ENCODE measurements around the gene ADAM30. TPM values are rescaled to one million over a fixed set of nuclear protein-coding genes. Genes with fewer than 3 reads are reported as not detected.
A peak's percentile ranks its signal among the peaks of the same experiment; 100 is the strongest.

The ADAM30 gene
- total RNA-seq, 8 experiments from 2014 or later, result 0.05 to 0.43 (median 0.15) TPM; not detected in 3

- no peaks in the 10 kb centered on the region for H3K4me1 ChIP-seq (replicated peaks in 1 of 2)
- H3K27ac ChIP-seq, result no peak overlapping the region
- in situ Hi-C loops (cut with MboI; ENCODE audit: low pct_unique_long_range_greater_than_20kb in 2 of 9, low sequenced_read_pairs in 9 of 9, unreplicated experiment in 9 of 9), result no loop called here
- 50 to 100% (median 87%) methylated on average over 1 to 3 of the region's 3 CpGs for WGBS, 10 experiments
- no peak overlapping the region for H3K4me3 ChIP-seq
- ATAC-seq (replicated peaks in 6 of 8), result no peak
Measured at GRCh38 chr1:119898981-119899720, 2.8 kb upstream of the ADAM30 start.

- H3K4me3 ChIP-seq, result no peak overlapping the region
- peak in 2 of 8 experiments; percentile 27 to 47 for ATAC-seq (replicated peaks in 6 of 8)
- in situ Hi-C loops (cut with MboI; ENCODE audit: low pct_unique_long_range_greater_than_20kb in 2 of 9, low sequenced_read_pairs in 9 of 9, unreplicated experiment in 9 of 9), result no loop called here
- no peaks in the 10 kb centered on the region for H3K4me1 ChIP-seq (replicated peaks in 1 of 2)
- H3K27ac ChIP-seq, result no peak overlapping the region
- 0 to 80% (median 47%) methylated on average over 1 to 2 of the region's 2 CpGs; no CpG with 5 or more reads in 2 of the 10 experiments for WGBS, 10 experiments
Measured at GRCh38 chr1:119898530-119898929, 2.2 kb upstream of the ADAM30 start.

DNA sequence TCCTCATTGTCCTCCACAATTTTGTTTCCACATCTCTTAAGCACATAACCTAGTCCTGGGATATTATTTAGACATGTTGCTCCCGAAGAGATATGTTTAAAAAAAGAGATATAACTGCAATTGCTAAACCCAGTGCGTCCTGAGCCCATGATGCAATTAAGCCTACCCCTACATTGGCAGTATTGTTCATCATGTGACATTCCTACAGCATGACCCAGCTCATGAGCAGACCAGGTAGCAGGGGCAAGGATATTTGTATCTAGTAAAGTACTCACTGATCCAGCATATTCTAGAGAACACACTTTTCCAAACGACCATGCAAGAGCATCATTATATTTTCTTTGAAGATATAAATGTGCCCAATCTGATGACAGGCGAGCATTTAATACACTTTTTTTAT, 1.2 kb downstream of the ADAM30 start:
- in situ Hi-C loops (cut with MboI; ENCODE audit: low pct_unique_long_range_greater_than_20kb in 2 of 9, low sequenced_read_pairs in 9 of 9, unreplicated experiment in 9 of 9), result no loop called here
- H3K4me1 ChIP-seq (replicated peaks in 1 of 2), result no peaks in the 10 kb centered on the region
- H3K27ac ChIP-seq, result no peak overlapping the region
- H3K4me3 ChIP-seq, result no peak overlapping the region
- WGBS, 10 experiments, result 45 to 81% (median 61%) methylated on average over 2 to 4 of the region's 4 CpGs
- ATAC-seq (replicated peaks in 6 of 8), result no peak

- 53 to 92% (median 79%) methylated on average over 4 to 10 of the region's 10 CpGs for WGBS, 10 experiments
- ATAC-seq (replicated peaks in 6 of 8), result no peak
- H3K4me3 ChIP-seq, result no peak overlapping the region
- H3K27ac ChIP-seq, result no peak overlapping the region
- H3K4me1 ChIP-seq (replicated peaks in 1 of 2), result no peaks in the 10 kb centered on the region
- in situ Hi-C loops (cut with MboI; ENCODE audit: low pct_unique_long_range_greater_than_20kb in 2 of 9, low sequenced_read_pairs in 9 of 9, unreplicated experiment in 9 of 9), result no loop called here
Measured at GRCh38 chr1:119893827-119894700, 2.3 kb downstream of the ADAM30 start.

GRCh38 chr1:119893238-119893791, 3.0 kb downstream of the ADAM30 start:
- no peak overlapping the region for H3K27ac ChIP-seq
- H3K4me3 ChIP-seq, result no peak overlapping the region
- in situ Hi-C loops (cut with MboI; ENCODE audit: low pct_unique_long_range_greater_than_20kb in 2 of 9, low sequenced_read_pairs in 9 of 9, unreplicated experiment in 9 of 9), result no loop called here
- 14 to 96% (median 85%) methylated on average over 1 to 6 of the region's 6 CpGs for WGBS, 10 experiments
- no peak for ATAC-seq (replicated peaks in 6 of 8)
- H3K4me1 ChIP-seq (replicated peaks in 1 of 2), result no peaks in the 10 kb centered on the region

GRCh38 chr1:119891386-119891785, 4.9 kb downstream of the ADAM30 start:
- H3K27ac ChIP-seq, result no peak overlapping the region
- 14 to 100% (median 60%) methylated on average over 1 of the region's 1 CpG; no CpG with 5 or more reads in 3 of the 10 experiments for WGBS, 10 experiments
- in situ Hi-C loops (cut with MboI; ENCODE audit: low pct_unique_long_range_greater_than_20kb in 2 of 9, low sequenced_read_pairs in 9 of 9, unreplicated experiment in 9 of 9), result no loop called here
- H3K4me1 ChIP-seq (replicated peaks in 1 of 2), result no peaks in the 10 kb centered on the region
- no peak overlapping the region for H3K4me3 ChIP-seq
- peak in 1 of 8 experiments; percentile 28 for ATAC-seq (replicated peaks in 6 of 8)

GRCh38 chr1:119888476-119888875, 7.8 kb downstream of the ADAM30 start:
- ATAC-seq (replicated peaks in 6 of 8), result no peak
- in situ Hi-C loops (cut with MboI; ENCODE audit: low pct_unique_long_range_greater_than_20kb in 2 of 9, low sequenced_read_pairs in 9 of 9, unreplicated experiment in 9 of 9), result no loop called here
- H3K4me3 ChIP-seq, result no peak overlapping the region
- no peak overlapping the region for H3K27ac ChIP-seq
- no peaks in the 10 kb centered on the region for H3K4me1 ChIP-seq (replicated peaks in 1 of 2)

DNA sequence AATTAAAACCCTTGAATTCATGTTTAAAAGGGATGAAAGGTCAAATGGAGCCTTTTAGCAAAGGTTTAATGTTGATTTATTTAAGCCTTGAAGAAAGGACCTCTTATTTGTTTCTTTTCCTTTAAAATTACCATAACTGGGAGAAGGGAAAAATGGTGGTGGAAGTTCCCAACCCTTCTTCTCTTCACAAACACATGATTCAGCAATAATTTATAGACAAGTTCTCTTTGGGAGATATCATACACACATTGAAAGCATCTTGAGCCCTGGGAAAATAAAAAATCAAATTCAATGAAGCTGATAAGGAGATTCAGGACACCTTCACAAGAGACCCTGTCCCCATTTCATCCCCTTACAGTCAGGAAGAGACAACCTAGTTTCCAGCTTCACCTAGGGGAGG, 8.9 kb downstream of the ADAM30 start:
- in situ Hi-C loops (cut with MboI; ENCODE audit: low pct_unique_long_range_greater_than_20kb in 2 of 9, low sequenced_read_pairs in 9 of 9, unreplicated experiment in 9 of 9), result no loop called here
- no peak overlapping the region for H3K27ac ChIP-seq

DNA sequence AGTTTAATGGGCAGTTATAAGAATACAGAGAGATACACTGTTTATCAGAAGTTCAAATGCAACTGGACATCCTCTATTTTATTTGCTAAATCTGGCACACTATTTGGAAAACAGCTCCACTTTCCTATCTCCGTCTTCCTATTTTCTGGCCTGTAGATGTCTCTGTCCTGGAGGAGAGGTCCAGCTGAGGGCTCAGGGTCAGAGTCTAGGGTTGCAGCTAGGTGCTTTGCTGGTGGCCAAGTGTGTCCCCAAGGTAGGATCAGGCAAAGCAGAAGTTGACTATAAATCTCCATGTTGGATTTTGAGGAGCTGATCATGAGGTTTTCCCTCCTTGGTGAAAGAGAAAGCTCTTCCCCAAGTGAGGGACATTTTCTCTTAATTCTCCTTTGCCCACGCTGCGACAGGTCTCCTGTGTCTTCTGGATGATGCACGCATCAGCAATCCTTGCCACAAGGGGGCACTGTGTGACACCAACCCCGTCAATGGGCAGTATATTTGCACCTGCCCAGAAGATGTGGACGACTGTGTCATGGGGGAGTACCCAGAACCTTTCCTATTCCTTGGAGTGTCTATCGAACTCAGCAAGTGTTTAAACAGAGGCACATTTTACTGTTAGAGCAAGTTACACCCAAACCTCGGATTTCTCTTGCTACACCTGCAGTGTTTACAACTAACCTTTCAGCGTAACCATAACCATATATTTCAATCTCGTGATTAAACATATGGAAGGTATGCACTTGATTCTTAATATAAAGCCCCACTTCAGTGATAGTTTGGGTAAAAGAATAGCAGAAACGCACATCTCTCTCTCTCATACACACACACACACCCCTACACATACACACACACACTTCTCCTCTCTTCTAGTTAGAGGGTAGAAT, 10.2 kb downstream of the ADAM30 start:
- Histone ChIP-seq H3K4me3 (no peak overlapping the region), H3K27ac (no peak overlapping the region), H3K4me1 (replicated peaks in 1 of 2) (no peaks in the 10 kb centered on the region)
- peak in 2 of 8 experiments; percentile 14 to 80 for ATAC-seq (replicated peaks in 6 of 8)
- in situ Hi-C loops (cut with MboI; ENCODE audit: low pct_unique_long_range_greater_than_20kb in 2 of 9, low sequenced_read_pairs in 9 of 9, unreplicated experiment in 9 of 9), result no loop called here
- WGBS, 10 experiments, result 40 to 66% (median 60%) methylated on average over 2 to 11 of the region's 11 CpGs; no CpG with 5 or more reads in 2 of the 10 experiments

More for the DNA sequence above, 8.9 kb downstream of the ADAM30 start:
- no peak for ATAC-seq (replicated peaks in 6 of 8)
- Histone ChIP-seq H3K4me1 (replicated peaks in 1 of 2) (no peaks in the 10 kb centered on the region), H3K4me3 (no peak overlapping the region)

- peak in 2 of 8 experiments; percentile 26 to 51 for ATAC-seq (replicated peaks in 6 of 8)
- H3K4me3 ChIP-seq, result no peak overlapping the region
- H3K4me1 ChIP-seq (replicated peaks in 1 of 2), result peaks cover 0 to 4% of the 10 kb centered on the region in 2 donors
- in situ Hi-C loops (cut with MboI; ENCODE audit: low pct_unique_long_range_greater_than_20kb in 2 of 9, low sequenced_read_pairs in 9 of 9, unreplicated experiment in 9 of 9), result no loop called here
- WGBS, 10 experiments, result 0 to 94% (median 79%) methylated on average over 2 of the region's 2 CpGs; no CpG with 5 or more reads in 5 of the 10 experiments
- H3K27ac ChIP-seq, result no peak overlapping the region
Measured at GRCh38 chr1:119884711-119885110, 11.6 kb downstream of the ADAM30 start.

DNA sequence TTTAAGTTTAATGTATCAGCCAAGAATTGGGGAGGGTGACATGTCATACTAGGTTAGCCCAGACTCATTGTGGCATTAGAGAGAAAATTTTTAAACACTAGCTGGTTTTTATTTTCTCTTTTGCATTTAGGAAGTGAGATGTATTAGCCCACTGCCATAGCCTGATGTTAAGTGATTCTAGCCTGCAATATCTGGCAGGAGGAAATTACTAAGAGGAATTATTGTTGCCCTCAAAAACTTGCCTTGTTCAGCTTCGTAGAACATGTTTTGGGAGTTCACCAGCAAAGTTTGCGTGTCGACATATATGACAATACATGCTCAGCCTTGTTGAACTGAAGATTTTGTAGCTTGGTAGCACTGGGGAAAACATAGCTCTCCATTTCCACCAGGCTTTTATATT, 12.5 kb downstream of the ADAM30 start:
- Histone ChIP-seq H3K27ac (no peak overlapping the region), H3K4me1 (replicated peaks in 1 of 2) (peaks cover 0 to 4% of the 10 kb centered on the region in 2 donors), H3K4me3 (no peak overlapping the region)
- no peak for ATAC-seq (replicated peaks in 6 of 8)
- in situ Hi-C loops (cut with MboI; ENCODE audit: low pct_unique_long_range_greater_than_20kb in 2 of 9, low sequenced_read_pairs in 9 of 9, unreplicated experiment in 9 of 9), result no loop called here
- WGBS, 10 experiments, result 80 to 100% (median 97%) methylated on average over 1 to 3 of the region's 3 CpGs; no CpG with 5 or more reads in 1 of the 10 experiments

DNA sequence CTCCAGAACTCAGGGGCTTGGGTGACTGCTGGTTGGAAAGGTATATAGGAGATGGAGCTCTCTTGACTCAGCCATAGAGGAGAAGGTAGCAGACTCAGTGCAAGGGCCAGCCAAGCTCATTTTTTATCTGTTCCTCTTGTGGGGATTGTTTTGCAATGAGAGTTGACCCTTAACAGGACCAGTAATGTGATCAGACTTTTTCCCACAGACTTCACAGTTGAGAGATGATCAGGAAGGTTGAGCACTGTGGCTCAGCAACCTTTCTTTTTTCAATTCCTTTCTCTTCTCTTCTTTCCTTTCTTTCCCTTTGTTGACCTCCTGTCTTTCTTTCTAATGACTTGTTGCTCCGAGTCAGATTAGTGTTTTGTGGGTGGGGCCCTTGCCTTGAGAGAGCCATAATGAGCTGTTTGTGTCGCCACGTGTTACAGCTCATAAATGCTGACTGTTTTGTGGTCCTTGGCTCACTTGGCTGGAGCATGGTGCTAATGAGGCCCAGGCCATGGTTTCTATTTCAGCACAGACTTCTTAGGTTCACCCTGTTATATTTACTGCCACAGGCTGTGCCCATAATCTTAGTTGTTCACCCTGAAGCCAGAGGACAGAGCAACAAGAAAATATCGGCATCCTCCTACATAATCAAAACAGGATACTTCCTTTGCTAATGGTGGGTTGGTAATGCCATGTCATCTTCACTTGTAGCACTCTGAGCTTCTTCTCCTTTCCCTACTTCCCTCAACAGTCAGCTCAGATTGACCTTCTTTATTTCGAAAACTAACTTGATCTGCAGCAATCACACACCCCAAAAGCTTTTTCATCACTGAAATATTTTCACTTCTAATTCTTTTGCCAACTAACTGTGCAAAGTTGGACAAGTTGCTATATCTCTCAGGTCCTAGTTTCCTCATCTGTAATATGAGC, 13.9 kb downstream of the ADAM30 start:
- no peak overlapping the region for H3K27ac ChIP-seq
- ATAC-seq (replicated peaks in 6 of 8), result peak in 2 of 8 experiments; percentile 51 to 64
- H3K4me1 ChIP-seq (replicated peaks in 1 of 2), result peaks cover 0 to 4% of the 10 kb centered on the region in 2 donors
- in situ Hi-C loops (cut with MboI; ENCODE audit: low pct_unique_long_range_greater_than_20kb in 2 of 9, low sequenced_read_pairs in 9 of 9, unreplicated experiment in 9 of 9), result no loop called here
- H3K4me3 ChIP-seq, result no peak overlapping the region
- WGBS, 10 experiments, result 17 to 92% (median 64%) methylated on average over 1 to 5 of the region's 5 CpGs; no CpG with 5 or more reads in 1 of the 10 experiments
